WTC11 (cell line): ENCODE data around the gene KPNB1.

Experiments used
- CBFB ChIP-seq: sonication (generic); formaldehyde crosslinking; IDR thresholded peaks from 2 replicates; pipeline ENCODE4 v1.8.1; 2022; ENCODE audit warnings: mild to moderate bottlenecking, low read depth, missing genetic modification reagents
- FOXJ3 ChIP-seq: sonication (generic); formaldehyde crosslinking; IDR thresholded peaks from 2 replicates; pipeline ENCODE4 v1.9.0; 2021; ENCODE audit warnings: missing genetic modification reagents, mild to moderate bottlenecking, borderline replicate concordance
- FOXP1 ChIP-seq: sonication (generic); formaldehyde crosslinking; IDR thresholded peaks from 2 replicates; pipeline ENCODE4 v1.8.0; 2022; ENCODE audit warnings: missing genetic modification reagents, mild to moderate bottlenecking, moderate library complexity, borderline replicate concordance
- GABPB1 ChIP-seq: sonication (generic); formaldehyde crosslinking; IDR thresholded peaks from 2 replicates; pipeline ENCODE4 v1.8.1; 2023; ENCODE audit warnings: mild to moderate bottlenecking, missing genetic modification reagents
- NFATC4 ChIP-seq: fragments of 250-450 bp; sonication (Bioruptor Pico); IDR thresholded peaks from 2 replicates; pipeline ENCODE4 v1.9.0; 2021; ENCODE audit warnings: mild to moderate bottlenecking
- TCF7 ChIP-seq: sonication (generic); formaldehyde crosslinking; IDR thresholded peaks from 2 replicates; pipeline ENCODE4 v1.8.0; 2022; ENCODE audit warnings: mild to moderate bottlenecking, low read depth, missing genetic modification reagents, moderate library complexity
- ZNF121 ChIP-seq: sonication (generic); formaldehyde crosslinking; IDR thresholded peaks from 2 replicates; pipeline ENCODE4 v1.8.0; 2023; ENCODE audit warnings: missing genetic modification reagents
- TF ChIP-seq, protein P1 (sequence below): fragments of 200-600 bp; IDR thresholded peaks from 2 replicates; pipeline ENCODE4 v1.8.0; 2022; ENCODE audit warnings: antibody characterized with exemption
- TF ChIP-seq, protein P2 (sequence below): sonication (generic); formaldehyde crosslinking; IDR thresholded peaks from 2 replicates; pipeline ENCODE4 v1.8.0; 2023; ENCODE audit warnings: missing genetic modification reagents
- TF ChIP-seq, protein P3 (sequence below): sonication (generic); formaldehyde crosslinking; IDR thresholded peaks from 2 replicates; pipeline ENCODE4 v1.8.0; 2022; ENCODE audit warnings: mild to moderate bottlenecking, missing genetic modification reagents
- TF ChIP-seq, protein P4 (sequence below): sonication (generic); formaldehyde crosslinking; IDR thresholded peaks from 2 replicates; pipeline ENCODE4 v1.8.1; 2022; ENCODE audit warnings: mild to moderate bottlenecking, missing genetic modification reagents, moderate library complexity, borderline replicate concordance
- TF ChIP-seq, protein P5 (sequence below): sonication (generic); formaldehyde crosslinking; IDR thresholded peaks from 2 replicates; pipeline ENCODE4 v1.8.1; 2023; ENCODE audit warnings: mild to moderate bottlenecking, missing genetic modification reagents, borderline replicate concordance

DNA sequence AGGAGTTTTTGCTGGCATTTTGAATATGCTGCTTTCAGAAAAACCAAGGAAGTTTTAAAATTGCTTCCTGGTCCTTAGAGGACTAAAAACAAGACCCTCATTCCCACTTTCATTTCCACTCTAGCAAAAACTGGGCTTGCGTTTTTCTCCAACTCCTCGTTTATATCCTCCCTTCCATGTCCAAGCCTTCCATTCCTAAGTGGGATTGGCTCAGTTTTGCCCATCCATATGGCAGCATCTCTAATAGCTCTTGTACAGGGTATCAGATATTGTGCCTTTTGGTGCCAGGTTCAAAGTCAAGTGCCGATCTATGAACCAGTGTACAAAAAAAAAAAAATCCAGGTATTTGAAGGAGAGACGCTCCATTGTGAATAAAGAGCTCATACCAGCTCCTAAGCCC lies 34.3 kb downstream of the KPNB1 start:
- TF ChIP-seq, protein P1, sequence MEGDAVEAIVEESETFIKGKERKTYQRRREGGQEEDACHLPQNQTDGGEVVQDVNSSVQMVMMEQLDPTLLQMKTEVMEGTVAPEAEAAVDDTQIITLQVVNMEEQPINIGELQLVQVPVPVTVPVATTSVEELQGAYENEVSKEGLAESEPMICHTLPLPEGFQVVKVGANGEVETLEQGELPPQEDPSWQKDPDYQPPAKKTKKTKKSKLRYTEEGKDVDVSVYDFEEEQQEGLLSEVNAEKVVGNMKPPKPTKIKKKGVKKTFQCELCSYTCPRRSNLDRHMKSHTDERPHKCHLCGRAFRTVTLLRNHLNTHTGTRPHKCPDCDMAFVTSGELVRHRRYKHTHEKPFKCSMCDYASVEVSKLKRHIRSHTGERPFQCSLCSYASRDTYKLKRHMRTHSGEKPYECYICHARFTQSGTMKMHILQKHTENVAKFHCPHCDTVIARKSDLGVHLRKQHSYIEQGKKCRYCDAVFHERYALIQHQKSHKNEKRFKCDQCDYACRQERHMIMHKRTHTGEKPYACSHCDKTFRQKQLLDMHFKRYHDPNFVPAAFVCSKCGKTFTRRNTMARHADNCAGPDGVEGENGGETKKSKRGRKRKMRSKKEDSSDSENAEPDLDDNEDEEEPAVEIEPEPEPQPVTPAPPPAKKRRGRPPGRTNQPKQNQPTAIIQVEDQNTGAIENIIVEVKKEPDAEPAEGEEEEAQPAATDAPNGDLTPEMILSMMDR, result no peak
- TF ChIP-seq, protein P2, sequence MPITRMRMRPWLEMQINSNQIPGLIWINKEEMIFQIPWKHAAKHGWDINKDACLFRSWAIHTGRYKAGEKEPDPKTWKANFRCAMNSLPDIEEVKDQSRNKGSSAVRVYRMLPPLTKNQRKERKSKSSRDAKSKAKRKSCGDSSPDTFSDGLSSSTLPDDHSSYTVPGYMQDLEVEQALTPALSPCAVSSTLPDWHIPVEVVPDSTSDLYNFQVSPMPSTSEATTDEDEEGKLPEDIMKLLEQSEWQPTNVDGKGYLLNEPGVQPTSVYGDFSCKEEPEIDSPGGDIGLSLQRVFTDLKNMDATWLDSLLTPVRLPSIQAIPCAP, result no peak
- TF ChIP-seq FOXP1 (no peak), NFATC4 (CRISPR knock-in tag) (no peak), FOXJ3 (CRISPR knock-in tag) (no peak), GABPB1 (no peak), CBFB (CRISPR knock-in tag) (no peak), TCF7 (no peak), ZNF121 (CRISPR knock-in tag) (no peak)
- TF ChIP-seq, protein P3, sequence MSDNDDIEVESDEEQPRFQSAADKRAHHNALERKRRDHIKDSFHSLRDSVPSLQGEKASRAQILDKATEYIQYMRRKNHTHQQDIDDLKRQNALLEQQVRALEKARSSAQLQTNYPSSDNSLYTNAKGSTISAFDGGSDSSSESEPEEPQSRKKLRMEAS (CRISPR knock-in tag), result no peak
- TF ChIP-seq, protein P4, sequence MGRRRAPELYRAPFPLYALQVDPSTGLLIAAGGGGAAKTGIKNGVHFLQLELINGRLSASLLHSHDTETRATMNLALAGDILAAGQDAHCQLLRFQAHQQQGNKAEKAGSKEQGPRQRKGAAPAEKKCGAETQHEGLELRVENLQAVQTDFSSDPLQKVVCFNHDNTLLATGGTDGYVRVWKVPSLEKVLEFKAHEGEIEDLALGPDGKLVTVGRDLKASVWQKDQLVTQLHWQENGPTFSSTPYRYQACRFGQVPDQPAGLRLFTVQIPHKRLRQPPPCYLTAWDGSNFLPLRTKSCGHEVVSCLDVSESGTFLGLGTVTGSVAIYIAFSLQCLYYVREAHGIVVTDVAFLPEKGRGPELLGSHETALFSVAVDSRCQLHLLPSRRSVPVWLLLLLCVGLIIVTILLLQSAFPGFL (CRISPR knock-in tag), result no peak
- TF ChIP-seq, protein P5, sequence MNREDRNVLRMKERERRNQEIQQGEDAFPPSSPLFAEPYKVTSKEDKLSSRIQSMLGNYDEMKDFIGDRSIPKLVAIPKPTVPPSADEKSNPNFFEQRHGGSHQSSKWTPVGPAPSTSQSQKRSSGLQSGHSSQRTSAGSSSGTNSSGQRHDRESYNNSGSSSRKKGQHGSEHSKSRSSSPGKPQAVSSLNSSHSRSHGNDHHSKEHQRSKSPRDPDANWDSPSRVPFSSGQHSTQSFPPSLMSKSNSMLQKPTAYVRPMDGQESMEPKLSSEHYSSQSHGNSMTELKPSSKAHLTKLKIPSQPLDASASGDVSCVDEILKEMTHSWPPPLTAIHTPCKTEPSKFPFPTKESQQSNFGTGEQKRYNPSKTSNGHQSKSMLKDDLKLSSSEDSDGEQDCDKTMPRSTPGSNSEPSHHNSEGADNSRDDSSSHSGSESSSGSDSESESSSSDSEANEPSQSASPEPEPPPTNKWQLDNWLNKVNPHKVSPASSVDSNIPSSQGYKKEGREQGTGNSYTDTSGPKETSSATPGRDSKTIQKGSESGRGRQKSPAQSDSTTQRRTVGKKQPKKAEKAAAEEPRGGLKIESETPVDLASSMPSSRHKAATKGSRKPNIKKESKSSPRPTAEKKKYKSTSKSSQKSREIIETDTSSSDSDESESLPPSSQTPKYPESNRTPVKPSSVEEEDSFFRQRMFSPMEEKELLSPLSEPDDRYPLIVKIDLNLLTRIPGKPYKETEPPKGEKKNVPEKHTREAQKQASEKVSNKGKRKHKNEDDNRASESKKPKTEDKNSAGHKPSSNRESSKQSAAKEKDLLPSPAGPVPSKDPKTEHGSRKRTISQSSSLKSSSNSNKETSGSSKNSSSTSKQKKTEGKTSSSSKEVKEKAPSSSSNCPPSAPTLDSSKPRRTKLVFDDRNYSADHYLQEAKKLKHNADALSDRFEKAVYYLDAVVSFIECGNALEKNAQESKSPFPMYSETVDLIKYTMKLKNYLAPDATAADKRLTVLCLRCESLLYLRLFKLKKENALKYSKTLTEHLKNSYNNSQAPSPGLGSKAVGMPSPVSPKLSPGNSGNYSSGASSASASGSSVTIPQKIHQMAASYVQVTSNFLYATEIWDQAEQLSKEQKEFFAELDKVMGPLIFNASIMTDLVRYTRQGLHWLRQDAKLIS (CRISPR knock-in tag), result no peak
